Measurements from ENCODE around the gene SYT13.

Gene SYT13

GRCh38 chr11:45212566-45213315 is 73.4 kb downstream of the SYT13 start:
- no peak for TF ChIP-seq CTCF (IDR thresholded peaks at IDR 0.05; ENCODE audit: low read depth, low read length)
- no peak for DNase-seq (ENCODE audit: extremely low read depth, low read depth)

- no peak for DNase-seq (ENCODE audit: extremely low read depth, low read depth)
- no peak; the same call in 1 of the 2 replicates for TF ChIP-seq CTCF (IDR thresholded peaks at IDR 0.05; ENCODE audit: low read depth, low read length)
Observed at GRCh38 chr11:45211732-45212131, 74.4 kb downstream of the SYT13 start.

- no peak for DNase-seq (ENCODE audit: extremely low read depth, low read depth)
- TF ChIP-seq CTCF (IDR thresholded peaks at IDR 0.05; ENCODE audit: low read depth, low read length) = no peak
Observed at GRCh38 chr11:45210846-45211245, 75.3 kb downstream of the SYT13 start.

- TF ChIP-seq CTCF (IDR thresholded peaks at IDR 0.05; ENCODE audit: low read depth, low read length) = no peak
- no peak for DNase-seq (ENCODE audit: extremely low read depth, low read depth)
Observed at GRCh38 chr11:45209891-45210699, 76.0 kb downstream of the SYT13 start.

- DNase-seq (ENCODE audit: extremely low read depth, low read depth) = no peak
- TF ChIP-seq CTCF (IDR thresholded peaks at IDR 0.05; ENCODE audit: low read depth, low read length) = no peak
Observed at GRCh38 chr11:45209000-45209879, 76.9 kb downstream of the SYT13 start.

- TF ChIP-seq CTCF (IDR thresholded peaks at IDR 0.05; ENCODE audit: low read depth, low read length) = no peak
- no peak for DNase-seq (ENCODE audit: extremely low read depth, low read depth)
Observed at GRCh38 chr11:45208135-45208534, 78.0 kb downstream of the SYT13 start.
